NCI-H128 (cell line): ENCODE data around the gene FMNL2.

ENCODE experiments used
- DNase-seq: peaks from one replicate; lab custom pipeline; 2025; ENCODE audit not compliant: unreplicated experiment; lab: John Stamatoyannopoulos, UW

FMNL2 gene

GRCh38 chr2:152548111-152548875, 213.3 kb downstream of the FMNL2 start:
- peak; percentile 1 for DNase-seq

GRCh38 chr2:152548996-152549395, 214.0 kb downstream of the FMNL2 start:
- no peak for DNase-seq

GRCh38 chr2:152549423-152549822, 214.4 kb downstream of the FMNL2 start:
- no peak for DNase-seq

- no peak for DNase-seq
These were observed 215.4 kb downstream of the FMNL2 start for GRCh38 chr2:152550386-152550785.

- DNase-seq = no peak
These were observed 217.9 kb downstream of the FMNL2 start for GRCh38 chr2:152552888-152553287.

GRCh38 chr2:152553518-152553917, 218.5 kb downstream of the FMNL2 start:
- no peak for DNase-seq

GRCh38 chr2:152555048-152555447, 220.1 kb downstream of the FMNL2 start:
- DNase-seq = no peak

- DNase-seq = no peak
These were observed 221.5 kb downstream of the FMNL2 start for GRCh38 chr2:152556506-152556905.

- DNase-seq = no peak
These were observed 222.4 kb downstream of the FMNL2 start for GRCh38 chr2:152557273-152557888.

GRCh38 chr2:152558158-152558984, 223.4 kb downstream of the FMNL2 start:
- DNase-seq = no peak

GRCh38 chr2:152559008-152559407, 224.0 kb downstream of the FMNL2 start:
- no peak for DNase-seq

- DNase-seq = no peak
These were observed 225.2 kb downstream of the FMNL2 start for GRCh38 chr2:152560166-152560565.

GRCh38 chr2:152560873-152561595, 226.1 kb downstream of the FMNL2 start:
- DNase-seq = no peak

GRCh38 chr2:152562198-152562884, 227.4 kb downstream of the FMNL2 start:
- no peak for DNase-seq

GRCh38 chr2:152563764-152564163, 228.8 kb downstream of the FMNL2 start:
- DNase-seq = no peak

GRCh38 chr2:152564754-152565551, 230.0 kb downstream of the FMNL2 start:
- DNase-seq = no peak

- no peak for DNase-seq
These were observed 231.1 kb downstream of the FMNL2 start for GRCh38 chr2:152565884-152566727.

- DNase-seq = no peak
These were observed 231.7 kb downstream of the FMNL2 start for GRCh38 chr2:152566728-152567069.

- no peak for DNase-seq
These were observed 233.6 kb downstream of the FMNL2 start for GRCh38 chr2:152568531-152568930.
